ENCODE results near the gene TCERG1L.

The TCERG1L gene

GRCh38 chr10:131055437-131055836, 256.1 kb downstream of the TCERG1L start:
- Histone ChIP-seq H3K4ac (ENCODE audit: low read length) (no peak overlapping the region), H2AFZ (ENCODE audit: low read length) (no peak overlapping the region), H2AK5ac (ENCODE audit: low read depth, low read length) (no peak overlapping the region), H3K23ac (ENCODE audit: low read depth, low read length, poor library complexity) (no peak overlapping the region), H3K27ac (replicated peaks; ENCODE audit: low read length) (no peak overlapping the region), H2BK5ac (ENCODE audit: low read length) (no peak overlapping the region), H2BK15ac (ENCODE audit: low read length) (no peak overlapping the region), H3K14ac (ENCODE audit: low read length) (no peak overlapping the region), H3K9ac (ENCODE audit: low read depth, low read length, poor library complexity) (no peak overlapping the region), H3K36me3 (replicated peaks in 1 of 2; ENCODE audit: control insufficient read depth in 2 of 2, insufficient read depth in 2 of 2, low read length in 2 of 2) (no peaks in the 10 kb centered on the region), H2BK120ac (ENCODE audit: low read depth, low read length) (no peak overlapping the region), H3K4me3 (ENCODE audit: low read length in 2 of 2) (no peak overlapping the region), H3K18ac (ENCODE audit: low read length) (no peak overlapping the region), H3K4me2 (ENCODE audit: insufficient read depth, low read length, poor library complexity, severe bottlenecking) (no peak overlapping the region), H4K8ac (ENCODE audit: low read depth, low read length) (no peak overlapping the region), H3K9me3 (replicated peaks in 1 of 2; ENCODE audit: control insufficient read depth in 2 of 2, insufficient read depth in 1 of 2, low read depth in 1 of 2, low read length in 2 of 2) (peaks cover 0 to 4% of the 10 kb centered on the region in 2 donors), H3K79me1 (ENCODE audit: low read depth, low read length) (no peaks in the 10 kb centered on the region), H3K27me3 (ENCODE audit: control insufficient read depth in 3 of 3, insufficient read depth in 3 of 3, low read depth in 1 of 3, low read length in 3 of 3) (no peaks in the 10 kb centered on the region), H2BK12ac (ENCODE audit: low read length) (no peak overlapping the region), H4K91ac (ENCODE audit: low read depth, low read length, poor library complexity) (no peak overlapping the region), H3K4me1 (ENCODE audit: control insufficient read depth in 2 of 2, insufficient read depth in 1 of 2, low read depth in 1 of 2, low read length in 2 of 2) (no peaks in the 10 kb centered on the region)
- WGBS, 2 donors (ENCODE audit: extremely low coverage in 2 of 2, insufficient read length in 2 of 2, insufficient replicate concordance in 1 of 2), result no CpG with 5 or more reads among the region's 9 CpGs
- DNase-seq (ENCODE audit: low spot score), result no peak

DNA sequence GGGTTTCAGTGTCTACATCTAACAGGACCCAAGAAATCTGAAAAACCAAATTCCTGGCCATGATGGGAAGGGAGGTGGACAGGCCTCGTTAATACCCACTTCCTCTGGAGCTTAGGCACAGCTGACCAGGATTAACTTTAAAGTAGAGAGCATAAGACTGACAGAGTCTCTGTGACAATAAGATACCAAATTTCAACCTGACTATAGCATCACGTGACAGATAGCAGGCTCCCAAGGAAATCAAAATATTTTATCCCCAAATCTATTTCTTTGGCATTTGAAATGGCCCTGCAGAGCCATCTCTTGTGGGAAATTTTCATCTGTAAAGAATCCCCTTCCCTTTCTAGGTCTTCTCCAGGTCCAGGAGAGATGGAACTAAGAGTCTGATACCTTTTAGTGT, 258.3 kb downstream of the TCERG1L start:
- Histone ChIP-seq H2BK5ac (ENCODE audit: low read length) (no peak overlapping the region), H3K4me3 (ENCODE audit: low read length in 2 of 2) (no peak overlapping the region), H3K79me1 (ENCODE audit: low read depth, low read length) (no peaks in the 10 kb centered on the region), H3K4ac (ENCODE audit: low read length) (no peak overlapping the region), H3K4me1 (ENCODE audit: control insufficient read depth in 2 of 2, insufficient read depth in 1 of 2, low read depth in 1 of 2, low read length in 2 of 2) (peaks cover 0 to 6% of the 10 kb centered on the region in 2 donors), H2AK5ac (ENCODE audit: low read depth, low read length) (no peak overlapping the region), H3K36me3 (replicated peaks in 1 of 2; ENCODE audit: control insufficient read depth in 2 of 2, insufficient read depth in 2 of 2, low read length in 2 of 2) (no peaks in the 10 kb centered on the region), H3K14ac (ENCODE audit: low read length) (no peak overlapping the region), H3K18ac (ENCODE audit: low read length) (no peak overlapping the region), H3K4me2 (ENCODE audit: insufficient read depth, low read length, poor library complexity, severe bottlenecking) (no peak overlapping the region), H2AFZ (ENCODE audit: low read length) (no peak overlapping the region), H3K23ac (ENCODE audit: low read depth, low read length, poor library complexity) (no peak overlapping the region), H3K27me3 (ENCODE audit: control insufficient read depth in 3 of 3, insufficient read depth in 3 of 3, low read depth in 1 of 3, low read length in 3 of 3) (no peaks in the 10 kb centered on the region), H2BK15ac (ENCODE audit: low read length) (no peak overlapping the region), H3K9ac (ENCODE audit: low read depth, low read length, poor library complexity) (no peak overlapping the region), H2BK12ac (ENCODE audit: low read length) (no peak overlapping the region), H2BK120ac (ENCODE audit: low read depth, low read length) (no peak overlapping the region), H3K9me3 (replicated peaks in 1 of 2; ENCODE audit: control insufficient read depth in 2 of 2, insufficient read depth in 1 of 2, low read depth in 1 of 2, low read length in 2 of 2) (peaks cover 0 to 7% of the 10 kb centered on the region in 2 donors), H4K91ac (ENCODE audit: low read depth, low read length, poor library complexity) (no peak overlapping the region), H4K8ac (ENCODE audit: low read depth, low read length) (no peak overlapping the region), H3K27ac (replicated peaks; ENCODE audit: low read length) (no peak overlapping the region)
- WGBS, 2 donors (ENCODE audit: extremely low coverage in 2 of 2, insufficient read length in 2 of 2, insufficient replicate concordance in 1 of 2), result no CpG with 5 or more reads among the region's 2 CpGs
- no peak for DNase-seq (ENCODE audit: low spot score)

DNA sequence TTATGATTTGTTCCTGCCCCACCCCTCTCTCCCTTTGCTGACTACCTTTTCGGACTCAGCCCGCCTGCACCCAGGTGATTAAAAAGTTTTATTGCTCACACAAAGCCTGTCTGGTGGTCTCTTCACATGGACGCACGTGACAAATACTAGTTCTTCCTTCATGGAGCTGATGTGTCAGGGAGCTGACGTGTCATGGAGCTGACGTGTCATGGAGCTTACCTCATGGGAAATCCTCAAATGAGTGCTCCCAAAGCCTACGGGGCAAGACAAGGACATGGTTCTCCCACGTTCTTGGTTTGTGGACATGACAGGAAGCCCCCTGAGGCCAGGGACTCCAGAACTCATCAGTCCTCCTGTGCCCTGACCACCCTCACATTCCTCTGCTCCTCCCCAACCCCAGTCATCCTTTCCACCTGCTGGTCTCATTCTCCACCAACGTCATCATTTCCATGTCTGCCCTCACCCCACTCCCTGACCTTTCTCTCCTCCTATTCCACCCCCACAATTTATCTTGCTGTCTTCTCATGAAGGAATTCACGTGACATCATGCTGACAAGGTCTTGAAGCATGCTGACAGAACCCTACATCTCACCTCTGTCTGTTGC, 261.3 kb downstream of the TCERG1L start:
- no CpG with 5 or more reads among the region's 10 CpGs for WGBS, 2 donors (ENCODE audit: extremely low coverage in 2 of 2, insufficient read length in 2 of 2, insufficient replicate concordance in 1 of 2)
- Histone ChIP-seq H3K4me1 (ENCODE audit: control insufficient read depth in 2 of 2, insufficient read depth in 1 of 2, low read depth in 1 of 2, low read length in 2 of 2) (peaks cover 0 to 6% of the 10 kb centered on the region in 2 donors), H2AK5ac (ENCODE audit: low read depth, low read length) (no peak overlapping the region), H3K4ac (ENCODE audit: low read length) (no peak overlapping the region), H3K27ac (replicated peaks; ENCODE audit: low read length) (no peak overlapping the region), H2BK12ac (ENCODE audit: low read length) (no peak overlapping the region), H3K9me3 (replicated peaks in 1 of 2; ENCODE audit: control insufficient read depth in 2 of 2, insufficient read depth in 1 of 2, low read depth in 1 of 2, low read length in 2 of 2) (peaks cover 0 to 12% of the 10 kb centered on the region in 2 donors), H3K23ac (ENCODE audit: low read depth, low read length, poor library complexity) (no peak overlapping the region), H2BK120ac (ENCODE audit: low read depth, low read length) (peak overlapping the region; percentile 32), H2BK15ac (ENCODE audit: low read length) (no peak overlapping the region), H3K18ac (ENCODE audit: low read length) (peak overlapping the region; percentile 36), H4K8ac (ENCODE audit: low read depth, low read length) (no peak overlapping the region), H3K9ac (ENCODE audit: low read depth, low read length, poor library complexity) (peak overlapping the region; percentile 5), H2AFZ (ENCODE audit: low read length) (no peak overlapping the region), H3K36me3 (replicated peaks in 1 of 2; ENCODE audit: control insufficient read depth in 2 of 2, insufficient read depth in 2 of 2, low read length in 2 of 2) (no peaks in the 10 kb centered on the region), H3K14ac (ENCODE audit: low read length) (no peak overlapping the region), H3K4me2 (ENCODE audit: insufficient read depth, low read length, poor library complexity, severe bottlenecking) (no peak overlapping the region), H4K91ac (ENCODE audit: low read depth, low read length, poor library complexity) (no peak overlapping the region), H3K79me1 (ENCODE audit: low read depth, low read length) (no peaks in the 10 kb centered on the region), H3K4me3 (ENCODE audit: low read length in 2 of 2) (no peak overlapping the region), H2BK5ac (ENCODE audit: low read length) (no peak overlapping the region), H3K27me3 (ENCODE audit: control insufficient read depth in 3 of 3, insufficient read depth in 3 of 3, low read depth in 1 of 3, low read length in 3 of 3) (peaks cover 0 to 2% (median 0%) of the 10 kb centered on the region in 3 experiments)
- DNase-seq (ENCODE audit: low spot score), result no peak

DNA sequence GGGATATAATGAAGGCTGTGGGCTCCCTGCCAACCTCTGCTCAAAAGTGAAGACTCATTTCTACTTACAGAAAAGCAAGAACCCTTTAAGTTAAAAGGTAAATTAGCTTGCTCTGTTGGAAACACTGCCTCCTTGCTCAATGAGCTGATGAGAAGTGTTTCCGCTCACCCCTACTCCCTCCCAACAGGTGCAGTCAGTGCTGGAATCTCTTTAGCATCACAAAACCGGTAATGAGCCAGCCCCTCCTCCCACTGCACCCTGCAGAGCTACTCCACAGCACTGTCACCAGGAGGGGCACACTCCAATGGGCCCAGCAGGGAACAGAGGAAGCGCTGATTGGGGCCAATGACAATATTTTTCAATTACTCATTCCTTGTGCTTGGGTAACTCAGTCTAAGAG, 262.5 kb downstream of the TCERG1L start:
- WGBS, 2 donors (ENCODE audit: extremely low coverage in 2 of 2, insufficient read length in 2 of 2, insufficient replicate concordance in 1 of 2), result no CpG with 5 or more reads among the region's 3 CpGs
- Histone ChIP-seq H3K23ac (ENCODE audit: low read depth, low read length, poor library complexity) (no peak overlapping the region), H2BK120ac (ENCODE audit: low read depth, low read length) (no peak overlapping the region), H3K27me3 (ENCODE audit: control insufficient read depth in 3 of 3, insufficient read depth in 3 of 3, low read depth in 1 of 3, low read length in 3 of 3) (peaks cover 0 to 2% (median 0%) of the 10 kb centered on the region in 3 experiments), H3K27ac (replicated peaks; ENCODE audit: low read length) (peak overlapping the region; percentile 2), H2BK12ac (ENCODE audit: low read length) (no peak overlapping the region), H2BK5ac (ENCODE audit: low read length) (no peak overlapping the region), H4K8ac (ENCODE audit: low read depth, low read length) (no peak overlapping the region), H3K14ac (ENCODE audit: low read length) (no peak overlapping the region), H3K9me3 (replicated peaks in 1 of 2; ENCODE audit: control insufficient read depth in 2 of 2, insufficient read depth in 1 of 2, low read depth in 1 of 2, low read length in 2 of 2) (peaks cover 0 to 15% of the 10 kb centered on the region in 2 donors), H3K4me3 (ENCODE audit: low read length in 2 of 2) (no peak overlapping the region), H3K4me1 (ENCODE audit: control insufficient read depth in 2 of 2, insufficient read depth in 1 of 2, low read depth in 1 of 2, low read length in 2 of 2) (peaks cover 0 to 6% of the 10 kb centered on the region in 2 donors), H2AK5ac (ENCODE audit: low read depth, low read length) (no peak overlapping the region), H2BK15ac (ENCODE audit: low read length) (no peak overlapping the region), H3K4ac (ENCODE audit: low read length) (no peak overlapping the region), H3K79me1 (ENCODE audit: low read depth, low read length) (no peaks in the 10 kb centered on the region), H3K4me2 (ENCODE audit: insufficient read depth, low read length, poor library complexity, severe bottlenecking) (peak overlapping the region; percentile 15), H3K36me3 (replicated peaks in 1 of 2; ENCODE audit: control insufficient read depth in 2 of 2, insufficient read depth in 2 of 2, low read length in 2 of 2) (no peaks in the 10 kb centered on the region), H3K9ac (ENCODE audit: low read depth, low read length, poor library complexity) (no peak overlapping the region), H3K18ac (ENCODE audit: low read length) (no peak overlapping the region), H4K91ac (ENCODE audit: low read depth, low read length, poor library complexity) (no peak overlapping the region), H2AFZ (ENCODE audit: low read length) (no peak overlapping the region)
- peak; percentile 54 for DNase-seq (ENCODE audit: low spot score)

Measured in neuronal stem cell (in vitro differentiated cells).